ENCODE data around the gene GPRC5A. TPM values are rescaled to one million over a fixed set of nuclear protein-coding genes. Genes with fewer than 3 reads are reported as not detected.

Gene GPRC5A
- total RNA-seq, 3 donors from 2014 or later (not counting 1 experiment from before 2014, with no cell fraction given), result 0.09 to 0.28 TPM; not detected in 1

GRCh38 chr12:12871587-12872138, 19.7 kb upstream of the GPRC5A start:
- no peak overlapping the region for H3K27ac Mint-ChIP-seq
- no peak for TF ChIP-seq CTCF (IDR thresholded peaks at IDR 0.05)
- no peaks in the 10 kb centered on the region for H3K4me1 Mint-ChIP-seq
- ATAC-seq (no peak), DNase-seq (no peak)
- Histone ChIP-seq H3K4me3 (ENCODE audit: low read length) (no peak overlapping the region), H3K36me3 (ENCODE audit: control insufficient read depth, insufficient read depth, low read length) (no peaks in the 10 kb centered on the region), H3K27me3 (ENCODE audit: control insufficient read depth, insufficient read depth, low read length) (no peaks in the 10 kb centered on the region), H3K9me3 (ENCODE audit: control insufficient read depth, insufficient read depth, low read length) (no peaks in the 10 kb centered on the region), H3K27ac (ENCODE audit: low read length) (no peak overlapping the region), H3K4me1 (ENCODE audit: control insufficient read depth, insufficient read depth, low read length) (no peaks in the 10 kb centered on the region)
- 95% methylated on average over 5 of the region's 6 CpGs for WGBS (ENCODE audit: insufficient coverage)
- H3K4me3 Mint-ChIP-seq, result no peak overlapping the region
- H3K27me3 Mint-ChIP-seq (ENCODE audit: low read depth in 2 of 2), result peaks cover 0 to 6% of the 10 kb centered on the region in 2 donors
- no peaks in the 10 kb centered on the region for H3K36me3 Mint-ChIP-seq
- no peaks in the 10 kb centered on the region for H3K9me3 Mint-ChIP-seq
- intact Hi-C loops (cut with micrococcal nuclease), result no loop called here

GRCh38 chr12:12872139-12872933, 19.0 kb upstream of the GPRC5A start:
- H3K4me3 ChIP-seq (ENCODE audit: low read length), result no peak overlapping the region
- H3K4me1 ChIP-seq (ENCODE audit: control insufficient read depth, insufficient read depth, low read length), result no peaks in the 10 kb centered on the region
- 86% methylated on average over 9 of the region's 10 CpGs for WGBS (ENCODE audit: insufficient coverage)
- no peaks in the 10 kb centered on the region for H3K9me3 ChIP-seq (ENCODE audit: control insufficient read depth, insufficient read depth, low read length)
- peaks cover 0 to 6% of the 10 kb centered on the region in 2 donors for H3K27me3 Mint-ChIP-seq (ENCODE audit: low read depth in 2 of 2)
- DNase-seq (no peak), ATAC-seq (no peak)
- no peaks in the 10 kb centered on the region for H3K27me3 ChIP-seq (ENCODE audit: control insufficient read depth, insufficient read depth, low read length)
- intact Hi-C loops (cut with micrococcal nuclease), result no loop called here
- H3K27ac Mint-ChIP-seq, result no peak overlapping the region
- no peak for TF ChIP-seq CTCF (IDR thresholded peaks at IDR 0.05)
- H3K4me1 Mint-ChIP-seq, result no peaks in the 10 kb centered on the region
- H3K4me3 Mint-ChIP-seq, result no peak overlapping the region
- no peak overlapping the region for H3K27ac ChIP-seq (ENCODE audit: low read length)
- H3K36me3 Mint-ChIP-seq, result no peaks in the 10 kb centered on the region
- H3K36me3 ChIP-seq (ENCODE audit: control insufficient read depth, insufficient read depth, low read length), result no peaks in the 10 kb centered on the region
- H3K9me3 Mint-ChIP-seq, result no peaks in the 10 kb centered on the region

- no peak overlapping the region for H3K27ac Mint-ChIP-seq
- DNase-seq (no peak), ATAC-seq (no peak)
- no peaks in the 10 kb centered on the region for H3K4me1 ChIP-seq (ENCODE audit: control insufficient read depth, insufficient read depth, low read length)
- WGBS (ENCODE audit: insufficient coverage), result 100% methylated on average over 2 of the region's 2 CpGs
- no peaks in the 10 kb centered on the region for H3K9me3 Mint-ChIP-seq
- H3K4me1 Mint-ChIP-seq, result no peaks in the 10 kb centered on the region
- peaks cover 0 to 6% of the 10 kb centered on the region in 2 donors for H3K27me3 Mint-ChIP-seq (ENCODE audit: low read depth in 2 of 2)
- intact Hi-C loops (cut with micrococcal nuclease), result no loop called here
- no peaks in the 10 kb centered on the region for H3K9me3 ChIP-seq (ENCODE audit: control insufficient read depth, insufficient read depth, low read length)
- TF ChIP-seq CTCF (IDR thresholded peaks at IDR 0.05), result no peak
- H3K27me3 ChIP-seq (ENCODE audit: control insufficient read depth, insufficient read depth, low read length), result no peaks in the 10 kb centered on the region
- H3K4me3 ChIP-seq (ENCODE audit: low read length), result no peak overlapping the region
- H3K27ac ChIP-seq (ENCODE audit: low read length), result no peak overlapping the region
- H3K36me3 Mint-ChIP-seq, result no peaks in the 10 kb centered on the region
- H3K36me3 ChIP-seq (ENCODE audit: control insufficient read depth, insufficient read depth, low read length), result no peaks in the 10 kb centered on the region
- no peak overlapping the region for H3K4me3 Mint-ChIP-seq
Observed at GRCh38 chr12:12872934-12873275, 18.5 kb upstream of the GPRC5A start.
